ENCODE measurements around the gene CLCA1.

- TF ChIP-seq CEBPB (IDR thresholded peaks at IDR 0.05; ENCODE audit: low read depth): no peak
- TF ChIP-seq, protein P1, sequence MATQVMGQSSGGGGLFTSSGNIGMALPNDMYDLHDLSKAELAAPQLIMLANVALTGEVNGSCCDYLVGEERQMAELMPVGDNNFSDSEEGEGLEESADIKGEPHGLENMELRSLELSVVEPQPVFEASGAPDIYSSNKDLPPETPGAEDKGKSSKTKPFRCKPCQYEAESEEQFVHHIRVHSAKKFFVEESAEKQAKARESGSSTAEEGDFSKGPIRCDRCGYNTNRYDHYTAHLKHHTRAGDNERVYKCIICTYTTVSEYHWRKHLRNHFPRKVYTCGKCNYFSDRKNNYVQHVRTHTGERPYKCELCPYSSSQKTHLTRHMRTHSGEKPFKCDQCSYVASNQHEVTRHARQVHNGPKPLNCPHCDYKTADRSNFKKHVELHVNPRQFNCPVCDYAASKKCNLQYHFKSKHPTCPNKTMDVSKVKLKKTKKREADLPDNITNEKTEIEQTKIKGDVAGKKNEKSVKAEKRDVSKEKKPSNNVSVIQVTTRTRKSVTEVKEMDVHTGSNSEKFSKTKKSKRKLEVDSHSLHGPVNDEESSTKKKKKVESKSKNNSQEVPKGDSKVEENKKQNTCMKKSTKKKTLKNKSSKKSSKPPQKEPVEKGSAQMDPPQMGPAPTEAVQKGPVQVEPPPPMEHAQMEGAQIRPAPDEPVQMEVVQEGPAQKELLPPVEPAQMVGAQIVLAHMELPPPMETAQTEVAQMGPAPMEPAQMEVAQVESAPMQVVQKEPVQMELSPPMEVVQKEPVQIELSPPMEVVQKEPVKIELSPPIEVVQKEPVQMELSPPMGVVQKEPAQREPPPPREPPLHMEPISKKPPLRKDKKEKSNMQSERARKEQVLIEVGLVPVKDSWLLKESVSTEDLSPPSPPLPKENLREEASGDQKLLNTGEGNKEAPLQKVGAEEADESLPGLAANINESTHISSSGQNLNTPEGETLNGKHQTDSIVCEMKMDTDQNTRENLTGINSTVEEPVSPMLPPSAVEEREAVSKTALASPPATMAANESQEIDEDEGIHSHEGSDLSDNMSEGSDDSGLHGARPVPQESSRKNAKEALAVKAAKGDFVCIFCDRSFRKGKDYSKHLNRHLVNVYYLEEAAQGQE (IDR thresholded peaks at IDR 0.05; ENCODE audit: low read depth): no peak
- no peak for TF ChIP-seq POLR2AphosphoS5 (IDR thresholded peaks at IDR 0.05; ENCODE audit: low read depth, low read length)
- TF ChIP-seq CTCF (IDR thresholded peaks at IDR 0.05 in 2 of 3, conservative IDR thresholded peaks at IDR 0.05 in 1 of 3; ENCODE audit: borderline replicate concordance in 1 of 3, insufficient read depth in 1 of 3, low read depth in 2 of 3, low read length in 2 of 3): no peak
- no peak for TF ChIP-seq JUND (IDR thresholded peaks at IDR 0.05)
- TF ChIP-seq POLR2A (IDR thresholded peaks at IDR 0.05; ENCODE audit: borderline replicate concordance, extremely low read depth, insufficient read depth, insufficient read length): no peak
- TF ChIP-seq EZH2 (IDR thresholded peaks at IDR 0.05): no peak
- TF ChIP-seq FOSL1 (IDR thresholded peaks at IDR 0.05; ENCODE audit: low read depth): no peak
- TF ChIP-seq YY1 (IDR thresholded peaks at IDR 0.05; ENCODE audit: extremely low read depth, insufficient replicate concordance, low read depth, low read length): no peak
These were observed 26.7 kb upstream of the CLCA1 start for GRCh38 chr1:86441997-86442396.
